GM21576 (cell line): ENCODE measurements around the gene MCC.

Experiments used
- ATAC-seq: cut with Tn5 transposase; IDR thresholded peaks from one replicate; pipeline ENCODE4 v1.9.1; 2021; ENCODE audit warnings: mild to moderate bottlenecking, moderate library complexity; ENCODE audit not compliant: unreplicated experiment

The MCC gene

DNA sequence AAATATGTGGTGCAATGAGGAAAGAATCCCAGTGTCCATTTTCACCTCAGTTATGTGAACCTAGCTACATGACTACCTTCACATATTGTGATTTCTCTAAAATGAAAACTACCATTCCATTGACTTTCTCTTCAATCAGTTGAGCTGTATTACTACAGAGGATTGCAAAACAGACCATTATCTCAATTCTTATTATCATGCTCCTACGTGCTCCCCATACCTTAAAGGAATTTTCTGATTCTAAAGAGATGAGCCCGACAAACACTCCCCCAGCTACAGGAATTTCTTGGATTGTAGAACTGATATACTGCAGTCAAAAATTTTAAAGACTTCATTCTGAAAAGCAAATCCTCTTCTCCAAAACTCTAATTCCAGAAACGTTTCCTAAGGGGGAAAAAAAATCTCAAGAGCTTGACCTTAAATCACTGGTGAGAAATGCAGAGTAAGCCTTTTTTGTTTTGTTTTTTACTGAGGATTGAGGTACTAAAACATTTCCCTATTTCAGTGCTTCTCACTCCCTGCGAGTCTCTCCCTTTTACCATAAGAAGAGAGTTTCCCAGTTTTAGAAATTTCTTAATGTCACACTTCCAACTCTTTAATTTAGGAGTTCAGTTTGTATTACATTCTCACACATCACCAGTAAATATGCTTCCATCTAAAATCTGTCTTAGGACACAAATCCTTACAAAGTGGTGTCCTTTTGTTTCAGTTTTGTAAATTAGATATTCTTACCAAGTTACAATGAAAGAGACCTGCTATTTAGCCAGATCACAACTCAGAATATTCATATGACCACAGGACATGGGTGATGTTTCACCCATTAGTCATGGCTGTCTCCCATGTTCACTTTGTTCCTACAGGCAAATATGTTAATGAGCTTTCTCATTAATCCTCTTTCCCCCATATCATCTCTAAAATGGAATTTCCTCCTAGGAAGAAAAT lies 257.3 kb downstream of the MCC start:
- ATAC-seq, result no peak

DNA sequence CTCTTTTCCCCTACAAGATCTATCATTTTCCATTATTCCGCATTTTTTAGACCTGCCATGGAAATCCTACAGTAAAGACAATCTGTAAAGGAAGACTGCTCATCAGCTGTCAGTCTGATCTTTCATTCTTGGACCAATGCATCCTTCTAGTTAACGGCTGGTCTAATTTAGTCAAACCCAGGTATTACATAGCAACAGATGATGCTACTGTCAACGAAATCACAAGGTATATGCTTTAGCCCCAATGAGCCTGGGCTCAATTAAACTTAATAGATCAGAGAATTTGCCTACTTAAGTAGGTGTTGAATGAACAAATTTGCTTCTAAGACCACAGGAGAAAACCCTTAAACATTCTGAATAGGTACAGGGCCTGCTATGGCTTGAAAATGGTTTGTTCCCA lies 260.5 kb downstream of the MCC start:
- no peak for ATAC-seq

DNA sequence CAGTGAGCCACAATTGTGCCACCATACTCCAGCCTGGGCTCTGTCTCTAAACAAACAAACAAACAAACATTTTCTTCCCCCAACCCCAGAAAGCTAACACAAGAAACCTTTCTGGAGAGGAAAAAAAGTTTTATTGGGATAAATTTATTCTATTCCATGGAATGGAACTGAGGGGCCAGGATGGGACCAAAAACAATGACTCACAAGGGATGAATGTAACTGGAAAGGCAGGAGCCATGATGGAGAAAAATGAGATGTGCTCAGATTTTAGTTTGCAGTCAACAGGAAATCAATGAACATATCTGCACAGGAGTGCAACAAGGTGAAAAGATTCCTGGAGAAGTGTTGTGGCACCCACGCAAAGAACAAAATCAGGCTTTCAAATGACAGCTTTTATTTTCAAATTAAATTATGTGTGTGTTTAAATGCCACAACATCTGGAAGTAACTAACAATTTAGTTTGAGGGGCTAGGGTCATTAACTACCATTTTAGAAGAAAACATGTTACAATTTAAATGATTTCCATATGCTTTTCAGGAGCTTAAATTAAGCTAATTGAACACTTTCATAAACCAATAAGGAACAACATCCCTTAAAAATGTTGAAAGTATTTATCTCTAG lies 262.0 kb downstream of the MCC start:
- ATAC-seq, result no peak

DNA sequence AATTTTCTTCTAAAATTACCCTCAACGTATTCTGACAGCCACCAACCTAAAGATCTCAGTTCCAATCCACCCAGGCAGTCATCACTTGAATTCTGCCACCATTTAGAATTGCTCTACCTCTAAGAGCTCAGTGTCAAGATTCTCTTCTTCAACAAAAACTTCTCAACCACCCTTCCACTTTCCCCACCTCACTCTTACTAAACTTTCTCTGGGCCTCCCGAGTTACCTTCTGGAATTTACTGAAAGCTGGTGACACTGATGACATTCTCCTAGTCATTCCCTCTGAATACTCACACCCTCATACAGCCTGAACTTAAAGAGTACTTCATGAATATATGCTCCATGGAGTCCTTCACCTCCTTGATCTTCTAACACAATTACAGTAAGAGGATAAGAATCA lies 263.0 kb downstream of the MCC start:
- ATAC-seq, result no peak

DNA sequence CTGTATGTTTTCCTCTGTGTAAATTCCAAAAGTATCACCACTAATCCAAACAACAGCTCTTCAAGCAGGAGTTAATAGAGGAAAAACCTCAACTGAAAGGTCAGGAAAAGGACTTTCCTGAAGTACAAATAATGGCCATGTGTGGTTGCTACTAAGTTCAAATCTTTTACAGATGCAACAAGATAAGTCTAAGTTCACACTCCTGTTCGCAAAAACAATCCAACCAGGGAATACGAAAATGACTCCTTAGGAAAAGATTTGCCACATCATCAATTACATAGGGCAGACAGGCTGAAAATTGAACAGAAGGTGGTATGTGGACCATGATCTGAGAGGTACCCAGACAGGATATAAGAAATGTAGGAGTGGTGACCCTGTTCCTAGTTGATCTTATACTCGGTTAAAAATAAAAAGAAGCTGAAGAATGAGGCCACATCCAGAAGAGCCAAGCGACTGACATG lies 263.6 kb downstream of the MCC start:
- no peak for ATAC-seq

DNA sequence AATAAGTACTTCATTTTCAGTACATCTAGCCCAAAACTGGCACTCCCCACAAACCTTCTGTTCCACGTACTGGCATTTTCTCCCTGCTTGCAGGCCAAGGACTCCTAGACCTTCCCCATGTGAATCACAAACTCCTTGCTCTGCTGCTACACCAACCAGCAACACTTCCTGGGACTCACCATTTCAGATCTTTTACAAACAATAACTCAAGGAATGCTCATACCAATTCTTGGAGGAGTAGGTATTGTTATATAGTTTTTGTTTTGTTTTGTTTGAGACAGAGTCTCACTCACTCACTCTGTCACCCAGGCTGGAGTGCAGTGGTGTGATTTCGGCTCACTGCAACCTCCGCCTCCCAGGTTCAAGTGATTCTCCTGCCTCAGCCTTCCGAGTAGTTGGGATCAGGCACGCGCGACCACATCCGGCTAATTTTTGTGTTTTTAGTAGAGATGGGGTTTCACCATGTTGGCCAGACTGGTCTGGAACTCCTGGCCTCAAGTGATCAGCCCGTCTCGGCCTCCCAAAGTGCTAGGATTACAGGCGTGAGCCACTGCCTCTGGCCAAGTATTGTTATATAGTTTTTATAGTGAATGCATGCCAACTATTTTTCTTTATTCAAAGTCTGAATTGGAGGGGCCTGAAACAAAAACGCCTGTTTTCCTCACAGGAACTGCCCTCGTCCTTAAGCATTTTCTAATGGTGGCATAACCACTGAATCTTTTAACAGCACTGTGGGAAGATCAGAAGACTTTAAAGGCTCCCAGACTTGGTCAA lies 264.2 kb downstream of the MCC start:
- ATAC-seq, result no peak

DNA sequence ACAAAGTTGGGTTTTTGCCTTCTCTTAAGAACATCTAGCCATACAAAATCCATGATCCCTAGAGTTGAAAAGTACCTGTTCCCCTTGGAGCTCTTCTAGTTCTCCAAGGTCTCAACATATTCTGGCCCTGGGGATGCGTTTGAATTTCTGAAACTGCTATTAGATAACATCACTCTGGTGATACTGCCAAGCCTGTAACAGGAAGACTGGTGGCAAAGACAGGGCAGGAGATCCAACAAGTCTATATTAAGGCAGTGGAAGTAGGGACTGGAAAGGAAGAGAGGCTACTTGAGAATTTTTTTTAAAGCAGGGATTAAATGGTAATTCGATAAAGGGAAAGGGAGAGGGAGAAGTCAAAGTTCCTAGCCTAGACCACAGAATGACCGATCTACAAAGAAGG lies 264.9 kb downstream of the MCC start:
- ATAC-seq, result no peak

DNA sequence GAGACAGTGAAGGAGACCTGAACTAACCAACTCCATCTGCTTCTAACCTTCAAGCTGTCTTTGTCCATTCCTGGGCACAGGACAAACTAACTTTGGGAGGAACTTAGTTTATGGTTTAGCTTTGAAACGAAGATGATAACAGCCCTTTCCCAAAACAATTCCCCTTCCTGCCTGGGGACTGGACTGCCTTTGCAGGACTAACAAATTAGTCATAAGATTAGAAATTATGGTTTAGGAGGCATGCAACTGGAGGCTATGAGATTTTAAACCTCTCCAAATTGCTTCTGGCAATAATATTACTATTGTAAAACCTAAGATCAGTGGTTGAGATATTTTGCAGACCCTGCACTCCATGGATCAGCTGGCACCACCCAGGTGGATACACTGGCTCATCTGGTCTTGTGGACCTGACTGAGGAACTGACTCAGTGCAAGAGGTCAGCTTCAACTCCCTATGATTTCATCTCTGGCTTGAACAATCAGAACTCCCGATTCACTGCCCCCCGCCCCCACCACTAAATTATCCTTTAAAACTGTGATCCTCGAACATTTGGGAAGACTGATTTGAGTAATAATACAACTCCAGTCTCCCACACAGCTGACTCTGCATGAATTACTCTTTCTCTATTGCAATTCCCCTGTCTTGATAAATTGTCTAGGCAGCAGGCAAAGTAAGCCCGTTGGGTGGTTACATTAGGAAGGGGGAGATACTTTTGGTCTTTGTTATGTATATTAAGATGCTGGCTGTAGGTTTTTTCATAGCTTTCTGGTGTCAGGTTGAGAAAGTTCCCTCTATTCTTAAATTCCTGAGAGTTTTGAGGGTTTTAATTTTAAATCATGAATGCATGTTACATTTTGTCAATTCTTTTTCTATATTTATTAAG lies 266.7 kb downstream of the MCC start:
- no peak for ATAC-seq

DNA sequence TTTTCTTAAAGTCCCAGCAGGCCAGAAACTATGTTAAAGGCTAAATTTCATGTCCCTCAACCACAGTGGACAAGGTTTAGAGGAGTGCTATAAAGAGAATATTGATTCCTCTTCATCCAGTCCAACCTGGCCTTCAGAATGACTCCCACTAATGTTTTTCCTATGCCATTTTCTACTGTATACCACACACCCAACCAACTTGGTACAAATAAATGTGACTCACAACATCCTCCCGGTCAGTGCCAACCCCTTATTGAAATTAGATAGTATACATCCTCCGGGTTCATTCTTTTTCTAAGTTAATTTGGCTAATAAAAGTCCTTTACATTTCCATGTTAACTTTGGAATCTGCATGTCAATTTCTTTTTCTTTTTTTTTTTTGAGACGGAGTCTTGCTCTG lies 268.6 kb downstream of the MCC start:
- no peak for ATAC-seq

DNA sequence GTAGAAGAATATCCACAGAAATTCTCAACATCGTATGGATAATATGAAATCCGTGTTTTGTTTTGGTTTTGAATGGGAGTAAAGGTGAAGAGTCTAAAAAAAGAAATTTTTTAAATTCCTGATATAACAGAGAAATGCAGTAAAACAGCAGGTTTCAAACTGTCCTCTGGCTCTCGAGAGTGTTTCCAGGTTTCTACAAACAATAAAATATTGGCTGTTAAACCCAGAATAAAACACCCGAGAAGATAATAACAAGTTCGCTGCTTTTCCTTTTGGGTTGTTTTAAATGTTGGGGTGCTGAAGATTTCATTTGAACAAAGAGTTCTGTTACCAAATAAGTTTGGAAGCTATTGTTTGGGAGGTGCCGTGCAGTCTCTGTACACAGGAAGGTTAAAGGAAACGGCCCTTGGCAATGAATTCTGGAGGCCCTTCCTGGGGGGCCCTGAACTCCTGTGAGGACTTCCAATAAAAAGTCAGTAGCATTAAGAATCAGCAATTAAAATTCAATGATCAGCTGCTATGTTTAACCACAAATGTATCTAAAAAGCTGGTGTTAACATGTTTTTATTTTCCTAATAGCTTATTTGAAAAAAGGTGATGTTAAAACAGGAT lies 269.2 kb downstream of the MCC start:
- ATAC-seq, result no peak

DNA sequence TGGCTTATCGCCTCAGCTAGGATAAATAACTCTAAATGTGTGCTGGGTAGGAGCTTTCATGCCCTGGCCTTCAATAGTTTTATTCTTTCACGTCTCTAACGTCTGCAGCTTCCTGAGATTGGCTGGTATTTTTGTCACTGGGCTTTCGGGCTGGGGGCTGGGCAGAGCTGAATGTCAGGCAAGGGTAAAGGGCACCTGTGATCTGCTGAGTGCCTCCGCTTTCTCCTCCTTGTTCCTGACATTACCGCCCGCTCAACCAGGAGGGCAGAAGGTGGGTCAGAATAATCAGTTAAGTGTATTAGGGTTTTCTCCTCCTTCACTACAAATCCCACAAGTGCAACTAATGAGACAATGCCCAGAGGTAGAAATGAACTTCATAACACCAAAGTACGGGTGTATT lies 270.1 kb downstream of the MCC start:
- ATAC-seq, result no peak

DNA sequence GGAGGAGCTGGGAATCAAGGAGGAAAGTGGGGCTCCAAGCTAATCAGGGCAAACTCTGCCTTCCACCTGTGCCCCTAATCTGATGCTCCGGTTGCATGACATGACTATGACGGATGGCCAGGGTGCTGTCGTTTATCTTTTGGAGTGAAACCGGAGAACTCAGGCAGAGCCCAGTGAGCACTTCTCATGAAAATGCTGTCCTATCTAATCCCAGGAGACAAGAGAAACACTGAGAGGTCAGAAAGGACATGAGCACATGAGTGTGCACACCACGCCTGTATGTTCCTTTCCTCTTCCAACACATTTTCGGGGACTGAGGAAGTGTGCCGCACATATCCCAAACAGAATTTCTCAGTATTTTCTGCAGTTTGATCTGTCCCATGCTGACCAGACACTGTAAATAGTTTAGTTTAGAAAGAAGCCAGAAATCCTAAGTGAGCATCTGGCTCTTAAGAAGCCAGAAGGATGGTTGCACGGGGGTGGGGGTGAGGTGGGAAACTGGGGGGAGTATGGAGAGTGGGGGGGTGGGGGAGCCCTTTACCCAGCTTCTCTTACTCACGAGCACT lies 270.6 kb downstream of the MCC start:
- ATAC-seq, result no peak

DNA sequence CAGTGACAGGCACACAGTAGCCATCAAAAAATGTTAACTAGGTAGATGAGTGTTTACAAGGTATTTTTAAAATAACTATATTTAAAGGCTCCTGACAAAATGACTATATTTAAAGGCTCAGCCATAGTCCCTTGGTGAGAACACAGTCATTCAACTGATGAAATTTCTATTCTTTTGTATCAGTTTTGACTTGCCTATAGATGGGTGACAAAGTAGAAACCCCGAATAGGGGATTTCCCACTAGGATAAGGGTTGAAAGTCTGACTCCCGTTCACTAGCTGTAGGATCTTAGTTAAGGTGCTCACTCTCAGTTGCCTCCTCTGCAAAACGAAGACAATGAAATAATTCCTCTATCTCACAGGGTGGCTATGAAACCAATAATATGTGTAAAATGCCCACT lies 271.7 kb downstream of the MCC start:
- ATAC-seq, result no peak

DNA sequence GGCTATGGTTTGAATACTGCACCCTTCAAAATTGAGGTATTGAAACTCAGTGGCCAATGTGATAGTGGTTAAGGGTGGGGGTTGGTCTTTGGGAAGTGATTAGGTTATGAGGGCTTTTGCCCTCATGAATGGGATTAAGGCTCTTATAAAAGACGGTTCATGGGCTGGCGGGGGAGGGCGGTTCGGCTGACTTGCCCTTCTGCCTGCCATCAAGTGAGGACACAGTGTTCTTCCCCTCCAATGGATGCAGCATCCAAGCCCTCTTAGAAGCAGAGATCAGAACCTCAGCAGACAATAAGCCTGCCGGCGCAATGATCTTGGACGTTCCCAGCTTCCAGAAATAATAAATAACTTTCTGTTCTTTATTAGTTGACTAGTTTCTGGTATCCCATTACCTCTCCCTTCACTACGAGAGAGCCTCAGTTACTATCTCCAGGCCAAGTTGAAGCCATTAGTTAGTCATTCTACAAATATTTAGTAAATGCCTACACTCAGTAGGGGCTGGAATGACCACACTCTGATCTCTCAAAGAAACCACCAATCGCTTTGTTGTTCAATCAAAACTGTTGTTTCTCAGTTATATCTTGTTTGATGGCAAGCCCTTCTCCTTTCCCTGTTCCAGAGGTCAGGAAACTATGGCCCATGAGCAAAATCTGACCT lies 272.7 kb downstream of the MCC start:
- no peak for ATAC-seq

DNA sequence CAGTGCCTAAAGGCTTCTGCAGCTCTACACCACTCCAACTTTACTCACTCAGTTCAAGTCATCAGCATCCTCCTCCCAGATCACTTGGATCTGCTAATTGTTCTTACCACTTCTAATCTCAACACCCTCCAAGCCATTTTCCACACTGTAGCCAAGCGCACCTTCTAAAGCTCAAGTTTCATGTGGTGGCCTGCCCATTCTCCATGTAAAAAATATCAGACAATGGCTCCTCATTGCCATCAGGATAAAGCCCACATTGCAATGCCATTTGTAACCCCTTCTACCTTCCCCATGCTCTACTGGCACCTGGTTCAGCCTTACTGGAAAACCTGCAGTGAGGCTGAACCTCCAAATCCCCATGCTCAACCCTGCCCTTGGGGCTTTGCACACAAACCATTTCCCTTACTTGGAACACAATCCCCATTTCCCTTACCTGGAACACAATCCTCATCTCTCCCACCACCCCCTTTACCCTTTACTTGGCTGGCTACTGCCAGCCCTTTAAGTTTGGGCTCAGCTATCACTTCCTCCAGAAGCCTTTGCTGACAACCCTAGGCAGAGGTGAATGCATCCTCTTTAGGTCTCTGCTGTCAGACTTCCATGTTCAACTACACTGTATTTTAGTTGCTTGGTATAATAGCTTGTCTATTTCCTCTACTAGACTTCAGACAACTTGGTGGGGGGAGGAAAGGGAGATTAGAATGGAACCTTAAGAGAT lies 273.5 kb downstream of the MCC start:
- ATAC-seq, result no peak

DNA sequence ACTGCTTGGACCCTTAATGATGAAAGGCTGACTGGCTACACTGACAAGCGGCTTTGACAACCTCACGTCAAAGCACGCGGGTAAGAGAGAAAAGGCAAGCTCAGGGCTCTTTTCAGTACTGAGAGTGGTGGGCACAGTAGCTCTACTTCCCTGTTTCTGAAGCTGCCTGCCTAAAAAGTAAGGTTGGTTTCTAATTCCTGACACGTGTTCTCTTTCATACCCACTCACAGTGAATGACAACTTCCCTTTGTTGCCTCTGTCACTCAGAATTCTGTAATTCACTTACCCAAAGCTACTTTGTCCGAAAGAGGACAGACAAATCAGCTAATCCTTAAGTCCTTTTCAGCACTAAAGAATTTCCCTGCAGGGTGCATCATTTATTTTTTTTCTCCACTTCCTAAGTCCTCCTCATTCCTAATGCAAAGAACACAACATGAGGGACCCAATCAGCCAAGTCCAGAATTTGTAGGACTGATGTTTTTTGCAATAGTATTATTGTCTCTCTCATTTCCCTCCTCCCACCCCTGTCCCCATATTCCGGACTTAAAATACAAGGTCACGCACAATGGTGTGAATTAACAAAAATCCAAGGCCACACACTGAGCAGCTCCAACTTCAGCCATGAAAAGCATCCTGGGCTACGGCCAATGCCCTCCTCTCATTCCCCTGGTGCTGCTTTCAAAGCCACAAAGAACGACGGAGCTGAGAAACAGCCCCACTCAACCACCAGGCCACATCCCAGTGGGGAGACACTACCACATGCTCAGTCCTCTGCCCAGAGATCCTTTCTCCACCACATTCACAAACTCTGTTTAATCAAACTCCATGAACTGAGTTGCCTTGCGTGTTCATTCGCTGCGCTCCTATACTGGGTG lies 274.5 kb downstream of the MCC start:
- peak; percentile 63 for ATAC-seq

DNA sequence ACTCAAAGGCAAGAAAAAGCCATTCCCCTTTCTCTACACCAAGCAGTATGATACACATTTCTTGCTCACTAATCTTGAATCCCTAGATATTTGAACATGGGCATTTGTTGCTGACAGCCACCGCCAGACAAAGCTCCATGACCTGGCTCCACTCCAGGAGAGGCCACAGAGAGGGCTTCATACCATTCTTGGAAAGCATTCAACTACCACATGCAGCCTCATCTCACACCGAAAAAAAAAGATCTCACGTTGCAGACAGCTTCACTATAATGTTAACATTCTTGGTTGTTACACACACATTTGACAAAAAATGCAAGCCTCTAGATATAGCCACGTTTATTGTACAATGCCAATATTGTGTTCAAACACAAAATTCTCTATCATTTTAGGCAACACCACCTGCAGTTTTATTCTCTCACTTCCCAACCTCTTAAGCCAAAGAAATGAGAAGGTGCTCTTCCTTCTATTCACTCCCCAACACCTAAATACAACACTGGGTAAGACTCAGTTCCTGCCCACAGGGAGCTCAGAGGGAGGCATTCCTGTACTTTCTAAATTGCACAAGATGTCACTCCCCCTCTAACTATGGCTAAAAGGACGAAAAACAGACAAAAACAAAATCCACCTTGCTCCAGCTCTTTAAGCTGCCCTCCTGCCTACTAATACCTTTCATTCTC lies 275.9 kb downstream of the MCC start:
- ATAC-seq, result no peak
